ENCODE measurements around the gene ACVR1B. TPM values are rescaled to one million over a fixed set of nuclear protein-coding genes. Genes with fewer than 3 reads are reported as not detected.

Gene ACVR1B
- total RNA-seq, 1 experiment from 2014 or later = 22.4 TPM

GRCh38 chr12:51913071-51914033, 38.1 kb upstream of the ACVR1B start:
- Histone ChIP-seq H3K4me3 (no peak overlapping the region), H3K4me1 (peaks cover 39% of the 10 kb centered on the region), H3K27ac (no peak overlapping the region), H3K27me3 (no peaks in the 10 kb centered on the region), H3K9me3 (replicated peaks) (no peaks in the 10 kb centered on the region), H3K36me3 (no peaks in the 10 kb centered on the region)
- DNase-seq = no peak

DNA sequence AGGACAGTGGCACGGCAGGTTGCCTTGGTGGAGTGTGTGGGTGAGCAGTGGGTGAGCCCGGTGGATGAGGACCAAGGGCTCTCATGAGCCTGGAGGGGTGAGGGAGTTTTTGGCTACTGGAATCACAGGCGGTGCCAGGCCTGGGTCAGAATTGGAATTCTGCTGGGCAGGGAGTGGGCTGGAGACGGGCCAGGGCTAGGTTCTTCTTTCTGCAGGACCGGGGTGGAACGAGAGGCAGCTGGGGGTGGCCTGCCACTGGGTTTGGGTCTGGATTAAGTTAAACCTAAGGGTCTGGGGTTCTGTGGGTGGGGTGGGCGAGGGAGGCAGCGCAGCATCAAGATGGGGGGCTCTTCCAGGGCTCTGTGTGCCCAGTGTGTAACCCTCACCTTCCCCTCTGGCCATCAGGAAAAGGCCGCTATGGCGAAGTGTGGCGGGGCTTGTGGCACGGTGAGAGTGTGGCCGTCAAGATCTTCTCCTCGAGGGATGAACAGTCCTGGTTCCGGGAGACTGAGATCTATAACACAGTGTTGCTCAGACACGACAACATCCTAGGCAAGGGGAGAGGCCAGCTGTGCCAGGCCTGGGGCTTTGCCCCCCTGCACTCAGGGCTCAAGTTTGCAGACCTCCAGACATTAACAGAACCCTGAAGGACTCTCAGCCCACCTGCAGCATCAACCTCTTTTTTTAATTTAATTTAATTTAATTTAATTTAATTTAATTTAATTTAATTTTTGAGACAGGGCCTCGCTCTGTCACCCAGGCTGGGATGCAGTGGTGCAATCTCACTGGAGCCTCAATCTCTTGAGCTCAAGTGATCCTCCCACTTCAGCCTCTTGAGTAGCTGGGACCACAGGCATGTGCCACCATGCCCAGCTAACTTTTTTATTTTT, 37.2 kb upstream of the ACVR1B start:
- Histone ChIP-seq H3K4me1 (peaks cover 48% of the 10 kb centered on the region), H3K27me3 (no peaks in the 10 kb centered on the region), H3K4me3 (no peak overlapping the region), H3K9me3 (replicated peaks) (no peaks in the 10 kb centered on the region), H3K27ac (no peak overlapping the region), H3K36me3 (no peaks in the 10 kb centered on the region)
- no peak for DNase-seq

- Histone ChIP-seq H3K27ac (no peak overlapping the region), H3K36me3 (no peaks in the 10 kb centered on the region)
- DNase-seq = no peak
These were observed 36.4 kb upstream of the ACVR1B start for GRCh38 chr12:51915003-51915625.

GRCh38 chr12:51915951-51916350, 35.5 kb upstream of the ACVR1B start:
- Histone ChIP-seq H3K9me3 (replicated peaks) (no peaks in the 10 kb centered on the region), H3K36me3 (no peaks in the 10 kb centered on the region), H3K27ac (no peak overlapping the region), H3K4me1 (peaks cover 54% of the 10 kb centered on the region), H3K4me3 (no peak overlapping the region), H3K27me3 (no peaks in the 10 kb centered on the region)
- no peak for DNase-seq

More at GRCh38 chr12:51915003-51915625, 36.4 kb upstream of the ACVR1B start:
- Histone ChIP-seq H3K27me3 (no peaks in the 10 kb centered on the region), H3K4me1 (peaks cover 54% of the 10 kb centered on the region), H3K4me3 (no peak overlapping the region), H3K9me3 (replicated peaks) (no peaks in the 10 kb centered on the region)

GRCh38 chr12:51917041-51917590, 34.4 kb upstream of the ACVR1B start:
- DNase-seq = no peak
- H3K4me1 ChIP-seq = peaks cover 51% of the 10 kb centered on the region
- H3K4me3 ChIP-seq = no peak overlapping the region
- H3K9me3 ChIP-seq (replicated peaks) = no peaks in the 10 kb centered on the region
- peak overlapping the region; percentile 52; the same call in 1 of the 2 replicates for H3K27ac ChIP-seq
- H3K36me3 ChIP-seq = no peaks in the 10 kb centered on the region
- H3K27me3 ChIP-seq = no peaks in the 10 kb centered on the region

DNA sequence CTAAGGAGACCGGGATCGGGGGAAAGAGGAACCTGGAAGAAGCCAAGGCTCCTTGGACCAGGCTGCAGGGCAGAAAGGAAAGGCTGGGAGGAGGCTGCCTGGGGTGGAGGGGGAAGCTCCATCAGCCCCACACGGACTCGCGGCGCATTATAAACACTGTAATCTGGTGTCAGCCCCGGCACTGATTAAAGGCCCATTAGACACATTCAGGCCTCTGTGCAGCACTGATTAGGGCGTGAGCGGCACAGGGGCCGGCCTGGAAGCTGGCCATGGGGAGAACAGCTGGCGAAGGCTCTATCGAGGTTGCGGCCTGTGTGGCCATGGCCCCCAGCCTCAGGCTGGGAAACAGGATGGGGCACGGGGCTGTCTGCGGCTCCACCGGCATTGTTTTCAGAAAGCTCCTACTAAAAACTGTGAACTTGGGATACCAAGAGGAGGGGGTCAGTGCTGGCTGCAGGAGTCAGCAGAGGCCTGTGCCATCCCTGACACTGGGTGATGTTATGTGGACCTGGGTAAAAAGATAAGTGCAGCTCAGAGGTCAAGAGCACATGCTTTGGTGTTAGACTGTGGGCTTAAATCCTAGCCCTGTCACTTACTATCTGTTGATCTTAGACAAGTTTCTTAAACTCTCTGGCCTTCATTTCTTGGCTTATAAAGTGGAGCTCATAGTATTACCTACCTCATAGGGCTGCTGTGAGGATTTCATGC, 33.6 kb upstream of the ACVR1B start:
- peak; percentile 87 to 90 for DNase-seq
- H3K36me3 ChIP-seq = no peaks in the 10 kb centered on the region
- no peaks in the 10 kb centered on the region for H3K9me3 ChIP-seq (replicated peaks)
- peak overlapping the region; percentile 9 for H3K4me3 ChIP-seq
- no peaks in the 10 kb centered on the region for H3K27me3 ChIP-seq
- peaks cover 45% of the 10 kb centered on the region for H3K4me1 ChIP-seq
- peak overlapping the region; percentile 52 for H3K27ac ChIP-seq

- Histone ChIP-seq H3K4me1 (peaks cover 45% of the 10 kb centered on the region), H3K36me3 (no peaks in the 10 kb centered on the region)
These were observed 31.5 kb upstream of the ACVR1B start for GRCh38 chr12:51920046-51920445.

DNA sequence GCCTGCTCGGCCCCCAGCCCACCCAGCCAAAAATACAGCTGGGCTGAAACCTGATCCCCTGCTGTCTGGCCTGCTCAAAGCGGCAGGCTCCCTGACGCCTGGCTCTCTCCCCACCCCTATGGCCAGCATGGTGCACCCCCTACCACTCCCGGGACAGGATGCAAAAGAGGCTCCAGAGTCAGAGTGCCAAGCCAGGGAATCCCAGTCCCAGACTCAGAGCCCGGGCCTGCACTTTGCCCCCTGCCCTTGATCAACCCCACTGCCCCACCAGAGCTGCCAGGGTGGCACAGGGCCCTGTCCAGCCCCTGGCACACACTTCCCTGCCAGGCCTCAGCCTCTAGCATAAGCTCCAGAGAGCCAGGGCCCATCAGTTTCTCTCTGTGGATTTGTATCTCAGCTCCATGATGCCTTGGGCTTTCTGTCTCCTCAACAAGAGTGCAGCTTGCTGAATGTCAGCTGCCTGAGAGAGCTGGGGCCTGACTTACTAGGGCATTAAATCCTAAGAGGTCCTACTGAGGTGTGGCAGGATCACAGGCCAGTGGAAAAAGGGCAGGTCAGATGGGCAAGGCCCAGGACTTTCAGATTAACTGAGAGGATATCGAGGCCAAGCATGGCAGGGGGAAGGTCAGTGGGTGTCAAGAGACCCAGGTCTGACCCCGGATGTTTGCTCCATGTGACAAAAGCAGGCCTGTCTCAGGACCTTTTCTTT, 30.3 kb upstream of the ACVR1B start:
- H3K9me3 ChIP-seq (replicated peaks) = no peaks in the 10 kb centered on the region
- peak; percentile 87 to 88 for DNase-seq
- H3K4me3 ChIP-seq = no peak overlapping the region
- H3K36me3 ChIP-seq = no peaks in the 10 kb centered on the region
- peaks cover 45% of the 10 kb centered on the region for H3K4me1 ChIP-seq
- no peaks in the 10 kb centered on the region for H3K27me3 ChIP-seq
- H3K27ac ChIP-seq = peak overlapping the region; percentile 42; the same call in 1 of the 2 replicates

More at GRCh38 chr12:51920046-51920445, 31.5 kb upstream of the ACVR1B start:
- DNase-seq = no peak
- H3K4me3 ChIP-seq = no peak overlapping the region
- no peaks in the 10 kb centered on the region for H3K27me3 ChIP-seq
- no peaks in the 10 kb centered on the region for H3K9me3 ChIP-seq (replicated peaks)
- H3K27ac ChIP-seq = no peak overlapping the region

GRCh38 chr12:51922146-51922545, 29.4 kb upstream of the ACVR1B start:
- Histone ChIP-seq H3K9me3 (replicated peaks) (no peaks in the 10 kb centered on the region), H3K4me1 (peaks cover 43% of the 10 kb centered on the region), H3K36me3 (no peaks in the 10 kb centered on the region), H3K27me3 (no peaks in the 10 kb centered on the region), H3K27ac (no peak overlapping the region), H3K4me3 (no peak overlapping the region)
- DNase-seq = no peak

- Histone ChIP-seq H3K9me3 (replicated peaks) (no peaks in the 10 kb centered on the region), H3K27ac (no peak overlapping the region), H3K27me3 (no peaks in the 10 kb centered on the region), H3K4me3 (no peak overlapping the region), H3K4me1 (peaks cover 35% of the 10 kb centered on the region), H3K36me3 (no peaks in the 10 kb centered on the region)
- DNase-seq = no peak
These were observed 28.6 kb upstream of the ACVR1B start for GRCh38 chr12:51922762-51923505.

GRCh38 chr12:51923506-51924365, 27.8 kb upstream of the ACVR1B start:
- Histone ChIP-seq H3K9me3 (replicated peaks) (no peaks in the 10 kb centered on the region), H3K4me3 (no peak overlapping the region), H3K27ac (no peak overlapping the region), H3K4me1 (peaks cover 27% of the 10 kb centered on the region), H3K27me3 (no peaks in the 10 kb centered on the region), H3K36me3 (no peaks in the 10 kb centered on the region)
- no peak for DNase-seq

All from SJCRH30 (cell line).